HepG2 (cell line): Measurements from ENCODE around the gene SCYL1. TPM values are rescaled to one million over a fixed set of nuclear protein-coding genes. Genes with fewer than 3 reads are reported as not detected.
A peak's percentile ranks its signal among the peaks of the same experiment; 100 is the strongest.

Experiments
- ATF5 ChIP-seq: sonication (generic); formaldehyde crosslinking; IDR thresholded peaks from 2 replicates; pipeline ENCODE4 v1.4.0; 2020; ENCODE audit warnings: mild to moderate bottlenecking, low read depth, missing genetic modification reagents
- CBFB ChIP-seq: sonication (generic); formaldehyde crosslinking; IDR thresholded peaks from 2 replicates; pipeline ENCODE4 v1.4.0; 2020; ENCODE audit warnings: missing genetic modification reagents
- CCAR2 ChIP-seq: fragments of 200-400 bp; formaldehyde crosslinking; optimal IDR thresholded peaks from 2 replicates; pipeline ENCODE3; 2018; ENCODE audit warnings: low read depth, mild to moderate bottlenecking, low read length, moderate library complexity
- CEBPG ChIP-seq: IDR thresholded peaks from 2 replicates; pipeline ENCODE4 v1.6.1; 2016
- CHCHD3 ChIP-seq: sonication (generic); formaldehyde crosslinking; IDR thresholded peaks from 2 replicates; pipeline ENCODE4 v1.8.0; 2022; ENCODE audit warnings: mild to moderate bottlenecking, missing genetic modification reagents, moderate library complexity
- MTERF4 ChIP-seq: sonication (generic); formaldehyde crosslinking; IDR thresholded peaks from 2 replicates; pipeline ENCODE4 v1.8.0; 2023; ENCODE audit warnings: mild to moderate bottlenecking, missing genetic modification reagents
- SALL2 ChIP-seq: sonication (generic); formaldehyde crosslinking; IDR thresholded peaks from 2 replicates; pipeline ENCODE4 v1.8.1; 2023; ENCODE audit warnings: mild to moderate bottlenecking, missing genetic modification reagents, inconsistent platforms
- SATB2 ChIP-seq: sonication (generic); formaldehyde crosslinking; IDR thresholded peaks from 2 replicates; pipeline ENCODE4 v1.5.0; 2020; ENCODE audit warnings: missing genetic modification reagents
- SNAI1 ChIP-seq: sonication (generic); formaldehyde crosslinking; IDR thresholded peaks from 2 replicates; pipeline ENCODE4 v1.5.0; 2020; ENCODE audit warnings: mild to moderate bottlenecking, missing genetic modification reagents, borderline replicate concordance
- SP140L ChIP-seq: sonication (generic); formaldehyde crosslinking; IDR thresholded peaks from 2 replicates; pipeline ENCODE4 v1.4.0; 2020; ENCODE audit warnings: missing genetic modification reagents, borderline replicate concordance
- TBX3 ChIP-seq: fragments of 450-650 bp; IDR thresholded peaks from 2 replicates; pipeline ENCODE4 v1.6.1; 2017; ENCODE audit warnings: antibody characterized with exemption, mild to moderate bottlenecking, inconsistent platforms, borderline replicate concordance
- TFAP4 ChIP-seq: sonication (generic); IDR thresholded peaks from 2 replicates; pipeline ENCODE4 v1.6.1; 2016; ENCODE audit warnings: low read depth, borderline replicate concordance
- ZFAT ChIP-seq: sonication (generic); formaldehyde crosslinking; conservative IDR thresholded peaks from 2 replicates; pipeline ENCODE4 v1.8.1; 2023; ENCODE audit warnings: missing genetic modification reagents, inconsistent platforms
- ZNF136 ChIP-seq: sonication (generic); formaldehyde crosslinking; IDR thresholded peaks from 2 replicates; pipeline ENCODE4 v1.8.1; 2022; ENCODE audit warnings: low read depth, mild to moderate bottlenecking, moderate library complexity, missing genetic modification reagents
- ZNF20 ChIP-seq: sonication (generic); formaldehyde crosslinking; IDR thresholded peaks from 2 replicates; pipeline ENCODE4 v1.4.0; 2020; ENCODE audit warnings: mild to moderate bottlenecking, moderate library complexity, missing genetic modification reagents
- ZNF296 ChIP-seq: sonication (generic); formaldehyde crosslinking; conservative IDR thresholded peaks from 2 replicates; pipeline ENCODE4 v1.5.0; 2020; ENCODE audit warnings: mild to moderate bottlenecking, missing genetic modification reagents
- ZNF362 ChIP-seq: sonication (generic); formaldehyde crosslinking; IDR thresholded peaks from 2 replicates; pipeline ENCODE4 v1.4.0; 2020; ENCODE audit warnings: missing genetic modification reagents, mild to moderate bottlenecking, borderline replicate concordance
- ZNF496 ChIP-seq: sonication (generic); formaldehyde crosslinking; IDR thresholded peaks from 2 replicates; pipeline ENCODE4 v1.8.1; 2023; ENCODE audit warnings: mild to moderate bottlenecking, moderate library complexity, missing genetic modification reagents; ENCODE audit not compliant: insufficient replicate concordance
- ZNF546 ChIP-seq: sonication (generic); formaldehyde crosslinking; conservative IDR thresholded peaks from 2 replicates; pipeline ENCODE4 v1.8.1; 2023; ENCODE audit warnings: mild to moderate bottlenecking, missing genetic modification reagents
- ZNF552 ChIP-seq: sonication (generic); formaldehyde crosslinking; IDR thresholded peaks from 2 replicates; pipeline ENCODE4 v1.9.0; 2022; ENCODE audit warnings: missing genetic modification reagents, mild to moderate bottlenecking, borderline replicate concordance
- ZNF574 ChIP-seq: sonication (generic); formaldehyde crosslinking; IDR thresholded peaks from 2 replicates; pipeline ENCODE4 v1.4.0; 2020; ENCODE audit warnings: missing genetic modification reagents
- ZNF580 ChIP-seq: IDR thresholded peaks from 2 replicates; pipeline ENCODE4 v1.6.1; 2016; ENCODE audit warnings: low read depth, borderline replicate concordance
- ZNF839 ChIP-seq: sonication (generic); formaldehyde crosslinking; IDR thresholded peaks from 2 replicates; pipeline ENCODE4 v1.4.0; 2020; ENCODE audit warnings: missing genetic modification reagents, mild to moderate bottlenecking, borderline replicate concordance
- polyA plus RNA-seq, 8 experiments: library from polyadenylated mRNA; depleted of rRNA in 3 of 8; stranded (reverse) in 7 of 8; unstranded in 1 of 8; fragments of >200 nt; fragmentation: Illumina TruSeq in 4 of 8; extraction: Trizol in 4 of 8; gene quantifications; 2 replicates each; pipeline versions ENCODE4 v1.2.1 to v1.2.3, GENCODE V29; 2011 to 2016; ENCODE audit warnings: low read depth in 4 of 8, missing spikeins in 1 of 8, mixed read lengths in 1 of 8; ENCODE audit not compliant: insufficient read depth in 1 of 8
- total RNA-seq, 5 experiments: library from RNA; depleted of rRNA; stranded (reverse); fragments of >200 nt; fragmentation: Illumina TruSeq; extraction: Trizol; gene quantifications; 2 replicates each; pipeline ENCODE4 v1.2.3, GENCODE V29; 2016; ENCODE audit warnings: low read depth in 1 of 5

SCYL1 gene
- total and polyA plus RNA-seq, 2 of the 13 experiments (the other 11 are each of a cell fraction or from before 2014, with no cell fraction given), result 65.9 to 103 TPM

GRCh38 chr11:65476632-65477148 lies 48.2 kb upstream of the SCYL1 start (continued):
- TF ChIP-seq ZNF546 (CRISPR knock-in tag) (no peak), ZNF496 (CRISPR knock-in tag) (no peak), CBFB (no peak), ZFAT (CRISPR knock-in tag) (no peak), SATB2 (CRISPR knock-in tag) (no peak), SNAI1 (CRISPR knock-in tag) (0 out of 2 replicates have a peak, but pooled peaks have one; percentile 10), SP140L (no peak), ZNF552 (CRISPR knock-in tag) (no peak), ZNF839 (CRISPR knock-in tag) (no peak), ZNF136 (CRISPR knock-in tag) (no peak), SALL2 (0 out of 2 replicates have a peak, but pooled peaks have one; percentile 27), ATF5 (no peak), ZNF362 (CRISPR knock-in tag) (peak; percentile 26; the same call in 1 of the 2 replicates), TBX3 (no peak), ZNF20 (CRISPR knock-in tag) (no peak), ZNF580 (CRISPR knock-in tag) (no peak; the same call in 1 of the 2 replicates), ZNF296 (CRISPR knock-in tag) (0 out of 2 replicates have a peak, but pooled peaks have one; percentile 5), CCAR2 (no peak), CHCHD3 (no peak), ZNF574 (CRISPR knock-in tag) (0 out of 2 replicates have a peak, but pooled peaks have one; percentile 3), CEBPG (CRISPR knock-in tag) (no peak), MTERF4 (CRISPR knock-in tag) (no peak), TFAP4 (no peak)
